ENCODE data around the gene TWSG1. TPM values are rescaled to one million over a fixed set of nuclear protein-coding genes. Genes with fewer than 3 reads are reported as not detected.

The TWSG1 gene
- total RNA-seq, 1 experiment from 2014 or later = 43.7 TPM

DNA sequence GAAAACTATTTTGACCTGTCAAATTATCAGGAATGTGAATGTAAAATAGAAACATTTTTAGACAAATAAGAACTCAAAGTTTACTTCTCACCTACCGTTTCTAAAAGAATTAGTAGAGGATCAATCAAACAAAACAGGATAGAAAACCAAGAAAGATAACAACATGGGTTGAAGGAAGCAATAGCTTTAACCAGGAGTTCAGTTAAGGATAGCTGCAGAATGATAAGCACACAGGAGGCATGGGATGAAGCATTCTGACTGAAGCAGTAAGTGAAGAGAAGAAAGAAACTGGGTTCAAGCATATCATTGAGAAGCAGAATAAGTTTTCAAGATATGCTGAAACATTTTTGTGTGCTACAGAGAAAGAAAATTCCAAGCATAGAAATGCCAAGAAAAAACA lies 52.3 kb downstream of the TWSG1 start:
- H3K36me3 Mint-ChIP-seq (ENCODE audit: insufficient read depth, unreplicated experiment) = peaks cover 7% of the 10 kb centered on the region
- intact Hi-C loops (cut with micrococcal nuclease; ENCODE audit: unreplicated experiment) = no loop called here
- H3K27me3 Mint-ChIP-seq (ENCODE audit: insufficient read depth, unreplicated experiment) = no peaks in the 10 kb centered on the region
- Histone ChIP-seq H3K9me3 (0 out of 2 replicates have a peak, but pooled peaks cover under 1% of the 10 kb centered on the region), H3K4me3 (ENCODE audit: low read depth, low read length) (no peak overlapping the region), H3K4me1 (no peaks in the 10 kb centered on the region), H3K27me3 (replicated peaks; ENCODE audit: control insufficient read depth, insufficient read depth, low read length) (no peaks in the 10 kb centered on the region), H3K36me3 (ENCODE audit: control insufficient read depth, insufficient read depth, low read length) (no peaks in the 10 kb centered on the region)
- H3K27ac Mint-ChIP-seq (ENCODE audit: unreplicated experiment) = no peak overlapping the region
- ChIA-PET POLR2A (no interaction called here), CTCF (no interaction called here)
- BruUV-seq (replicated peaks) = no TSS peak
- DNase-seq = no peak
- TF ChIP-seq, protein P1, sequence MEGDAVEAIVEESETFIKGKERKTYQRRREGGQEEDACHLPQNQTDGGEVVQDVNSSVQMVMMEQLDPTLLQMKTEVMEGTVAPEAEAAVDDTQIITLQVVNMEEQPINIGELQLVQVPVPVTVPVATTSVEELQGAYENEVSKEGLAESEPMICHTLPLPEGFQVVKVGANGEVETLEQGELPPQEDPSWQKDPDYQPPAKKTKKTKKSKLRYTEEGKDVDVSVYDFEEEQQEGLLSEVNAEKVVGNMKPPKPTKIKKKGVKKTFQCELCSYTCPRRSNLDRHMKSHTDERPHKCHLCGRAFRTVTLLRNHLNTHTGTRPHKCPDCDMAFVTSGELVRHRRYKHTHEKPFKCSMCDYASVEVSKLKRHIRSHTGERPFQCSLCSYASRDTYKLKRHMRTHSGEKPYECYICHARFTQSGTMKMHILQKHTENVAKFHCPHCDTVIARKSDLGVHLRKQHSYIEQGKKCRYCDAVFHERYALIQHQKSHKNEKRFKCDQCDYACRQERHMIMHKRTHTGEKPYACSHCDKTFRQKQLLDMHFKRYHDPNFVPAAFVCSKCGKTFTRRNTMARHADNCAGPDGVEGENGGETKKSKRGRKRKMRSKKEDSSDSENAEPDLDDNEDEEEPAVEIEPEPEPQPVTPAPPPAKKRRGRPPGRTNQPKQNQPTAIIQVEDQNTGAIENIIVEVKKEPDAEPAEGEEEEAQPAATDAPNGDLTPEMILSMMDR (IDR thresholded peaks at IDR 0.05; ENCODE audit: insufficient read depth in 1 of 2, low read depth in 1 of 2, low read length in 1 of 2, severe bottlenecking in 1 of 2, unreplicated experiment in 1 of 2) = no peak
- H3K9me3 Mint-ChIP-seq (ENCODE audit: unreplicated experiment) = no peaks in the 10 kb centered on the region
- H3K4me3 Mint-ChIP-seq (ENCODE audit: unreplicated experiment) = no peak overlapping the region
- H3K4me1 Mint-ChIP-seq (ENCODE audit: low read depth, unreplicated experiment) = no peaks in the 10 kb centered on the region

DNA sequence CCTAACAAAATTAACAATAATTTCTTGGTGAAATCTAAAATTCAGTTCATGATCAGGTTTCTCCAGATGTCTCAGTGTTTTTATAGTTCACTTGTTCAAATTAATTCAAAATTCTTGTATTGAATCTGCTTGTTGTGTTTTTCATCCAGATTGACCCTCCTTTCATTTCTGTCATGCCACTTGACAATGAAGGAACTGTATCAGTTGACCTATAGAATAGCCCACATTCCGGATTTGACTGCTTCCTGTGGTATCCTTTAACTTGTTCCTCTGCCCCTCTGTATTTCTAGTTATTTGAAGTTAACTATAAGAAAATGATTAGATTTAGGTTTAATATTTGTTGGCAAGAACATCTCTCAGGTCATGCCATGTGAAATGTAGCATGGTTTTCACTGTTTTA lies 53.3 kb downstream of the TWSG1 start:
- Mint-ChIP-seq H3K36me3 (ENCODE audit: insufficient read depth, unreplicated experiment) (peaks cover 7% of the 10 kb centered on the region), H3K4me1 (ENCODE audit: low read depth, unreplicated experiment) (no peaks in the 10 kb centered on the region), H3K4me3 (ENCODE audit: unreplicated experiment) (no peak overlapping the region), H3K27me3 (ENCODE audit: insufficient read depth, unreplicated experiment) (no peaks in the 10 kb centered on the region), H3K9me3 (ENCODE audit: unreplicated experiment) (no peaks in the 10 kb centered on the region), H3K27ac (ENCODE audit: unreplicated experiment) (no peak overlapping the region)
- H3K4me1 ChIP-seq = no peaks in the 10 kb centered on the region
- no peaks in the 10 kb centered on the region for H3K36me3 ChIP-seq (ENCODE audit: control insufficient read depth, insufficient read depth, low read length)
- BruUV-seq (replicated peaks) = no TSS peak
- 0 out of 2 replicates have a peak, but pooled peaks cover 3% of the 10 kb centered on the region for H3K9me3 ChIP-seq
- ChIA-PET CTCF (no interaction called here), POLR2A (no interaction called here)
- TF ChIP-seq, protein P1 (IDR thresholded peaks at IDR 0.05; ENCODE audit: insufficient read depth in 1 of 2, low read depth in 1 of 2, low read length in 1 of 2, severe bottlenecking in 1 of 2, unreplicated experiment in 1 of 2) = no peak
- H3K27me3 ChIP-seq (replicated peaks; ENCODE audit: control insufficient read depth, insufficient read depth, low read length) = no peaks in the 10 kb centered on the region
- intact Hi-C loops (cut with micrococcal nuclease; ENCODE audit: unreplicated experiment) = no loop called here
- no peak overlapping the region for H3K4me3 ChIP-seq (ENCODE audit: low read depth, low read length)
- no peak for DNase-seq

DNA sequence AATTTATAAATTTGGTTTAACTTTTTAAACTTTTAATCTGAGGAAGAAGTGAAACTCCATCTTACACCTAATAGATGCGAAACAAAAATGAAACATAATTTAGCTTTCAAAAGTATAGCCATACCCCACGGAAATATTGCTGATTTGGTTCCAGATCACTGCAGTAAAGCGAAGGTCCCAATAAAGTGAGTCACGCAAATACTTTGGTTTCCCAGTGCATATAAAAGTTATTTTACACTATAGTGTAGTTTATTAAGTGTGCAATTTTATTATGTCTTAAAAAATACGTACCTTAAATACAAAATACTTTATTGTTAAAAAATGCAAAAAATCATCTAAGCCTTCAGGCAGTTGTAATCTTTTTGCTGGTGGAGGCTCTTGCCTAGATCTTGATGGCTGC lies 55.1 kb downstream of the TWSG1 start:
- TF ChIP-seq, protein P1 (IDR thresholded peaks at IDR 0.05; ENCODE audit: insufficient read depth in 1 of 2, low read depth in 1 of 2, low read length in 1 of 2, severe bottlenecking in 1 of 2, unreplicated experiment in 1 of 2) = no peak
- Mint-ChIP-seq H3K27ac (ENCODE audit: unreplicated experiment) (no peak overlapping the region), H3K4me1 (ENCODE audit: low read depth, unreplicated experiment) (no peaks in the 10 kb centered on the region), H3K9me3 (ENCODE audit: unreplicated experiment) (no peaks in the 10 kb centered on the region), H3K27me3 (ENCODE audit: insufficient read depth, unreplicated experiment) (no peaks in the 10 kb centered on the region), H3K4me3 (ENCODE audit: unreplicated experiment) (no peak overlapping the region), H3K36me3 (ENCODE audit: insufficient read depth, unreplicated experiment) (peaks cover 7% of the 10 kb centered on the region)
- no peak for DNase-seq
- POLR2A ChIA-PET = no interaction called here
- no peak overlapping the region for H3K4me3 ChIP-seq (ENCODE audit: low read depth, low read length)
- BruUV-seq (replicated peaks) = no TSS peak
- intact Hi-C loops (cut with micrococcal nuclease; ENCODE audit: unreplicated experiment) = no loop called here
- no peaks in the 10 kb centered on the region for H3K4me1 ChIP-seq
- H3K9me3 ChIP-seq = 0 out of 2 replicates have a peak, but pooled peaks cover 3% of the 10 kb centered on the region
- no peaks in the 10 kb centered on the region for H3K27me3 ChIP-seq (replicated peaks; ENCODE audit: control insufficient read depth, insufficient read depth, low read length)
- CTCF ChIA-PET = no interaction called here
- no peaks in the 10 kb centered on the region; the same call in 1 of the 2 replicates for H3K36me3 ChIP-seq (ENCODE audit: control insufficient read depth, insufficient read depth, low read length)
